GM21390 (cell line): Measurements from ENCODE around the gene C12orf57.

Experiments used
- ATAC-seq: cut with Tn5 transposase; IDR thresholded peaks from one replicate; pipeline ENCODE4 v1.9.1; 2021; ENCODE audit not compliant: unreplicated experiment

The C12orf57 gene

DNA sequence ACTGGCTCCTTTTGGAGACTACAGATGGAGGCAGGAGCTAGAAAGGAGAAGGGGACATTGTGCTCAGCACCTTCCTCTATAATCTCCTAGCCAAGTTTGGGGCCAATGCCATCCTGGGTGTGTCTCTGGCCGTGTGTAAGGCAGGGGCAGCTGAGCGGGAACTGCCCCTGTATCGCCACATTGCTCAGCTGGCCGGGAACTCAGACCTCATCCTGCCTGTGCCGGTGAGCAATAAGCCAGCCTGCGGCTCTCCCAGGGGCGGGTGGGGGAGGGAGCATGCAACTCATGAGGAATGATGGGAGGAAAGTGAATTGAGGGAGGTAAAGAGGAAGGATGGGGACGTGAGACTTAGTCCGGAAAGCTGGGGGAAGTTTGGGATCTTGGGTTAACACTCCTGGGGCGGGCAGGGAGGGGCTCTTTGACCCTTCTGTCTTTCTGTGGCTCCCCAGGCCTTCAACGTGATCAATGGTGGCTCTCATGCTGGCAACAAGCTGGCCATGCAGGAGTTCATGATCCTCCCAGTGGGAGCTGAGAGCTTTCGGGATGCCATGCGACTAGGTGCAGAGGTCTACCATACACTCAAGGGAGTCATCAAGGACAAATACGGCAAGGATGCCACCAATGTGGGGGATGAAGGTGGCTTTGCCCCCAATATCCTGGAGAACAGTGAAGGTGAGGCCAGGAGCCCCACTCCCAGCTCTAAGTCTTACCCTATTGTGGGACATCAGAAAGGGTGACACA, 26.2 kb upstream of the C12orf57 start:
- ATAC-seq, result no peak

DNA sequence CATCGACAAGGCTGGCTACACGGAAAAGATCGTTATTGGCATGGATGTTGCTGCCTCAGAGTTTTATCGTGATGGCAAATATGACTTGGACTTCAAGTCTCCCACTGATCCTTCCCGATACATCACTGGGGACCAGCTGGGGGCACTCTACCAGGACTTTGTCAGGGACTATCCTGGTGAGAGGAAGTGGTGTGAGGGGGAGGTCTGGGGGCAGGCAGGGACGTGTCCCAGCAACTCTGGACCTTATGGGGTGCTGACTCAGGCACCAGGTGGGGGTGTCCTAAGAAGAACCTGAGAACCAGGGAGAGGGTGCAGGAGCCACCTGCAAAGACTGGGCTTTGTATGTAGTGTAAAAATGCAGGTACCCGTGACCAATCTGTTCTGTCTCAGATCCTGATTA, 24.2 kb upstream of the C12orf57 start:
- ATAC-seq, result no peak

GRCh38 chr12:6921539-6921938, 22.3 kb upstream of the C12orf57 start:
- no peak for ATAC-seq

DNA sequence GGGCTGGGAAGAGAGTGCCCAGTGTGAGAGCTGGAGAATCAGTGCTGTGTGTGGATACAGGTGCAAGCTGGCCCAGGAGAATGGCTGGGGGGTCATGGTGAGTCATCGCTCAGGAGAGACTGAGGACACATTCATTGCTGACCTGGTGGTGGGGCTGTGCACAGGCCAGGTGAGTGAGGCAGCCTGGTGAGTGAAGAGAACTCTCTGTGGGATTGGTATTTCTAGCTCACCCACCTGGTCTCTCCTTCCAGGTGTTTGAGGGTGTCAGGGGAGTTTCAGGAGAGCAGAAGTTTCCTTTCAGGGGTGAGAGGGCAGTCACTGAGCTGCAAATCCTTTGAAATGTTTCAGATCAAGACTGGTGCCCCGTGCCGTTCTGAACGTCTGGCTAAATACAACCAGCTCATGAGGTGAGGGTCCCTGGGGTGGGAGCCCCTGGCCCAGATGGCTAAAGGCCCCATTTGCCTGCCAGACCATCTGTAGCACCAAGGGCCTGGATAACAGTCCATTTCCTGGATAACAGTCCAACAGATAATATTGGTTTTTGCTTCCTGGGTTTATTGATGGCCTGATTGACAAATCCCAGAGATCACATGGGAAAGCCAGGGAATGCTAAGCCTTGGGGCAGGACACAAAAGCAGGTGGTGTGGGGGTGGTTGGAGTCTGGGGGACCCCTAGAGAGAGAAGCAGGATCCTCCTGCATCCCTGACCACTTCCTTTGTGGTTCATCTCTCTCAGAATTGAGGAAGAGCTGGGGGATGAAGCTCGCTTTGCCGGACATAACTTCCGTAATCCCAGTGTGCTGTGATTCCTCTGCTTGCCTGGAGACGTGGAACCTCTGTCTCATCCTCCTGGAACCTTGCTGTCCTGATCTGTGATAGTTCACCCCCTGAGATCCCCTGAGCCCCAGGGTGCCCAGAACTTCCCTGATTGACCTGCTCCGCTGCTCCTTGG, 21.6 kb upstream of the C12orf57 start:
- ATAC-seq, result no peak

- ATAC-seq, result no peak
Measured at GRCh38 chr12:6923003-6923732, 20.7 kb upstream of the C12orf57 start.

GRCh38 chr12:6923851-6924250, 20.0 kb upstream of the C12orf57 start:
- no peak for ATAC-seq

- ATAC-seq, result no peak
Measured at GRCh38 chr12:6925239-6925539, 18.6 kb upstream of the C12orf57 start.

DNA sequence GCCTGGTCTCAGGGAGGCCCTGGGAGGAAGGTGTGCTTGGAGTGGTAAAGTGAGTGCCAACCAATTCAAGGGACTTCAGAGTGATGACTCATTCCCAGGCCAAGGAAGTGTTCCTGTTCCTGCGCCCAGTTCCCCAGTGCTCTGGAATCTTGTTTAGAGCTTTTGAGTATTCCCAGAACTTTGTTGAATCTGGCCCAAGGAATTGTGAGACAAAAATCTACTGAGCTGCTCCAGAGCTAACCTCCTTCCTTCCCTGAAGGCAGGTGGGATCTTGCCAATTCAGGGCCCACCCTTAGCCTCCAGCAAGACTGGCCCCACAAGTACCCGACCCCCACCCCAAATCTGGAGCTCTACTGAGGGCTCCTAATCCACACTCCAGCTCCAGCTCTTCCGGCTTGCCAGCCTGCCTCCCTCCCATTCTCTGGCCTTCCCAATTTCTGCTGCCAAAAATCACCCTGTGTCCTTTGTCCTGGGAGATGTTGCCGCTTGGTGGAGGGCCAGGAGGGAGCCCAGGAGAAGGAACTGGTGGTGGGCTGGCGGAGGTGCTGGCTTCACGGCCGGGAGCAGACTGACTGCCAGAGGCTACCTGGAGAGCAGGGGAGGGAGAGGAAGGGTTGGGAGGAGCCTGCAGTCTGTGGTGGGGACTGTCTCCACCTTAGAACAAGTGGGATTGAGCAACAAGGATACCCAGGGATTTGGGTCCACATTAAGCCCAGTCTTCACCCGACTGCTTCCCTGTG, 18.1 kb upstream of the C12orf57 start:
- ATAC-seq, result no peak

DNA sequence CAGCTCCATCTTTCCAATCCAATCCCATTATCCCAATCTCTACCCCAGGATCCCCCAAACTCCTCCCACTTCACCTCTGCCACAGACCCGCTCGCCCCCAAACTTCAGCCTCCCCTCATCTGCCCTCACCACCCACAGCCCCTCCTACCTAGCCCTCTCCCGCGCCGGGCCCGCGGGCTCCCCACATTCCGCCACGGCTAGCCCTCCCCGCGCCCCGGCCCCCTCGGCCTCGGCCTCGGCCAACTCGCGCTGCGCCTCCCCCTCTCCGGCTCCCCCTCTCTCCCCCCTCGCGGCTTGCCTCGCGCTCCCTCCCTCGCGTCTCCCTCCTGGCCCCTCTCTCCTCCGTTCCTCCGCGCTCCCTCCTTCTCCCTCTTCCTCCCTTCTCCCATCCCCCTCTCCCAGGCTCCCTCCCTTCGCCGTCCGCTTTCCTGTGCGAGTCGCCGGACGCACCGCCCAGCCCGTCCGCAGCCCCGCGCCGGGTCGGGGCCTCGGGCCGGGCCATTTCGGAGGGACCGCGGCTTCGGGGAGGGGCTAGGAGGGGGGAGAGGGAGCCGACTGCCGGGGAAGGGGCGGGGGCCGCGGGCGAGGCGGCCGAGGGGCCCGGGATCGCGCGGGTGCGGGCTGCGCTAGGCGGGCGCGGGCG, 16.3 kb upstream of the C12orf57 start, which contains the start of gene ATN1:
ATN1 (plus strand) TSS at position 581 of the 643 bp plus-strand sequence. CDS start 6,043 bp downstream, outside the sequence.
- ATAC-seq, result no peak

DNA sequence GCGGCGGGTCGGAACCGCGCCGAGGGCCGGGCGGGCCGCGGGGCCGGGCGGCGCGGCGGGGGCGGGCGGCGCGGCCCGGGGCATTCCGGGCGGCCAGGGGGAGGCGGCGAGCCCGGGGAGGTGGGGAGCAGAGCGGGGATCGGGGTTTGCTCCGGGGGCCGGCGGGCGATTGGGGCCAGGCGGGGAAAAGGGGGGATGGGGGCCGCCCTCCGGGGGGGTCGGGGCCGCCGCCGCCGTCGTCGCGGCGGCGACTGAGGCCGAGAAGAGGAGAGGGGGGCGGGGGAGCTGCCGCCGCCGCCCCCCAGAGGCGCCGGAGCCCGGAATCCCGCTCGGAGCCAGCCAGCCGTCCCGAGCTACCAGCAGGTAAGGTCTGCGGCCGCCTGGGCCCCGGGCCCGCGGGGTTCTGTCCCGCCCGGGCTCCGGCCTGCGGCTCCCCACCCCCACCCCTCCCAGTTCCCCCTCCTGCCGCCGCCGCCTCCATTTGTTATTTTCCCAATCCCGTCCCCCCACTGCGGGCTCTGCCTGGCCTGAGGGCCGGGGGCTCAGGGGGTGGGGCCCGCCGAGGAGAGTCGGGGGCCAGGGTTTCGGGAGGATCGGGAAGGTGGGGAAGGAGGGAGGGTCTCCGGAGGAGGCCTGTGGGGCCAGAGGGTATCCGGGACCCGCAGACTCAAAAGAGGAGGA, 15.7 kb upstream of the C12orf57 start:
- ATAC-seq, result no peak

- no peak for ATAC-seq
Measured at GRCh38 chr12:6928703-6929407, 15.0 kb upstream of the C12orf57 start.

DNA sequence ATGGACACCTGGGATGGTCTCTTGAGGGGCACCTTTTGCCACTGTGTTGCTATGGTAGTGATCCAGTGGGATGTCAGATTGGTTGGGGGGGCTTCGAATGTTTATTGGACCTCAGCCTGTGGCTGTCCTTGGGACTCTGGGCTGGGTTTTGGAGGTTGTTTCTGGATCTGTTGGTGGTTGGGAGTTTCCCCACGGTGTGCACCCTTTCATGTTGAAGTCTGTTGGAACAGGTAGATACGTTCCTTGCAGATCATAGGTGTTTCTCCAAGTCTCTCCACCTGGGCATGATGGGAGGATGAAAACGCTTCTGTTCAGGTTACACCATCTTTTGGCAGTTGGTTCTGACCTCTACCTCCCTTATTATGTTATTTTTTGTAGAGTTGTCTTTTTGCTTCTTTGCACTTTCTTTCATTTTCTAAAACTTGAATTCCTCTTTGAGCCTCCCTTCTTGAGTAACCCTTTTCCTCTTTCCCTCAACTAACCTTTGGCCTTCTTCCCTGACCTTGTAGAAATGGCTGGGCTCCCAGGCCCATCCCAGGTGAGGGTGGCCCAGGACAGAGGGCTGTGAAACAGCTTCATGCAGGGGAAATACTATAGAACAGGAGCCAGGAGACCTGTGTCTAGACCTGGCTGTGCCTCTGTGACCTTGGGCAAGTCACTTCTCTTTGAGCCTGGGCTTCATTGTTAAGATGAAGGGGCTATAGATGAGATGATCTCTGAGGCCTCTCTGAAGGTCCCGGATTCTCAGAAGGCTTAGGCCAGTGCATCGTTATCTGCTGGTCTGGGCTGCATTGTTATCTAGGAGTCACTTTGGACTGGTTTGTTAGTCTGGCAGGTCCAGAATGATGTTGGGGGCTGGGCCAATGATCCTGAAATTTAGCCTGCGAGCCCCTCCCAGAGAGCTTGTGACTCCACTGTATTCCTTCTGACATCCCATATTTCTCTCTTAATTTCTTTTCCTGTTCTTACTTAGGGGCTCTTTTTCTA, 14.1 kb upstream of the C12orf57 start:
- ATAC-seq, result no peak

- ATAC-seq, result no peak
Measured at GRCh38 chr12:6932766-6933165, 11.1 kb upstream of the C12orf57 start.

GRCh38 chr12:6934110-6934509, 9.7 kb upstream of the C12orf57 start:
- ATAC-seq, result no peak

- no peak for ATAC-seq
Measured at GRCh38 chr12:6935371-6936193, 8.2 kb upstream of the C12orf57 start.

- no peak for ATAC-seq
Measured at GRCh38 chr12:6936194-6936635, 7.6 kb upstream of the C12orf57 start.
